Non-pigmented ciliary epithelial cell (primary cell): ENCODE data around the gene MED27.
"Not testable (repeated sequence)": the region's sequence is repeated elsewhere in the genome, so short reads cannot be mapped to it uniquely, and the experiment has no call there.

Source experiments
- DNase-seq: peaks from one replicate; pipeline ENCODE4 v3.0.0-alpha.2; 2010; ENCODE audit warnings: low read depth

MED27 gene

GRCh38 chr9:132015866-132016265 is 63.8 kb downstream of the MED27 start:
- no peak for DNase-seq

- DNase-seq = no peak
Measured at GRCh38 chr9:132014218-132014805, 65.4 kb downstream of the MED27 start.

- no peak for DNase-seq
Measured at GRCh38 chr9:132012704-132013357, 66.8 kb downstream of the MED27 start.

GRCh38 chr9:132011896-132012295 is 67.8 kb downstream of the MED27 start:
- no peak for DNase-seq

- no peak for DNase-seq
Measured at GRCh38 chr9:132011309-132011708, 68.4 kb downstream of the MED27 start.

- DNase-seq = not testable (repeated sequence)
Measured at GRCh38 chr9:132010201-132010600, 69.5 kb downstream of the MED27 start.

- DNase-seq = no peak
Measured at GRCh38 chr9:132008855-132009812, 70.5 kb downstream of the MED27 start.

- no peak for DNase-seq
Measured at GRCh38 chr9:132008184-132008803, 71.4 kb downstream of the MED27 start.

GRCh38 chr9:132007371-132008025 is 72.2 kb downstream of the MED27 start:
- DNase-seq = no peak

GRCh38 chr9:132006677-132007370 is 72.8 kb downstream of the MED27 start:
- DNase-seq = peak; percentile 30

- DNase-seq = no peak
Measured at GRCh38 chr9:132005899-132006298, 73.8 kb downstream of the MED27 start.

- no peak for DNase-seq
Measured at GRCh38 chr9:132004323-132004722, 75.3 kb downstream of the MED27 start.

- no peak for DNase-seq
Measured at GRCh38 chr9:132003896-132004295, 75.8 kb downstream of the MED27 start.

- no peak for DNase-seq
Measured at GRCh38 chr9:132003319-132003704, 76.4 kb downstream of the MED27 start.

GRCh38 chr9:132002643-132003318 is 76.9 kb downstream of the MED27 start:
- no peak for DNase-seq

- DNase-seq = no peak
Measured at GRCh38 chr9:132001567-132001966, 78.1 kb downstream of the MED27 start.

GRCh38 chr9:132000659-132001058 is 79.0 kb downstream of the MED27 start:
- DNase-seq = no peak

- DNase-seq = peak; percentile 68
Measured at GRCh38 chr9:131999692-132000551, 79.7 kb downstream of the MED27 start.

- DNase-seq = no peak
Measured at GRCh38 chr9:131997779-131998178, 81.9 kb downstream of the MED27 start.

- DNase-seq = no peak
Measured at GRCh38 chr9:131997076-131997475, 82.6 kb downstream of the MED27 start.
